Panc1 (cell line): Measurements from ENCODE around the gene CARD16. TPM values are rescaled to one million over a fixed set of nuclear protein-coding genes. Genes with fewer than 3 reads are reported as not detected.

ENCODE experiments used
- ATAC-seq: fragments of 200-7000 bp; cut with Tn5 transposase; 2 replicates; pipeline ENCODE4 v1.9.1; 2020; ENCODE audit warnings: mild to moderate bottlenecking, moderate library complexity
- BruUV-seq: library from RNA; stranded (reverse); fragments of 400-500 nt; replicated peaks from 2 replicates; lab custom pipeline; 2021; lab: Mats Ljungman, UMichigan
- CTCF ChIA-PET: fragments of 300-600 bp; sonication (Branson Sonifier 250); formaldehyde crosslinking; loops from one replicate; lab custom pipeline; 2022; ENCODE audit warnings: antibody characterized with exemption; lab: Charles Lee
- POLR2A ChIA-PET: fragments of 300-600 bp; sonication (Branson Sonifier 250); formaldehyde crosslinking; loops from one replicate; lab custom pipeline; 2022; ENCODE audit warnings: antibody characterized with exemption; lab: Charles Lee
- DNase-seq: peaks from one replicate; pipeline ENCODE4 v3.0.0-alpha.2; 2010; ENCODE audit warnings: low read depth, low spot score
- H3K27ac ChIP-seq: 2 replicates; pipeline ENCODE4 v1.5.1; 2011; ENCODE audit warnings: mild to moderate bottlenecking, low read length, inconsistent platforms
- H3K27me3 ChIP-seq: fragments of 200-500 bp; sonication (Bioruptor generic); 2 replicates; pipeline ENCODE4 v1.6.0; 2014; ENCODE audit warnings: low read length, inconsistent platforms; ENCODE audit not compliant: control insufficient read depth, insufficient read depth
- H3K36me3 ChIP-seq: fragments of 200-500 bp; sonication (Bioruptor generic); 2 replicates; pipeline ENCODE4 v1.5.1; 2014; ENCODE audit warnings: inconsistent platforms, mild to moderate bottlenecking, low read length, moderate library complexity; ENCODE audit not compliant: control insufficient read depth, insufficient read depth
- H3K4me1 ChIP-seq: 2 replicates; pipeline ENCODE4 v1.5.1; 2011; ENCODE audit warnings: inconsistent platforms, mild to moderate bottlenecking, low read length, moderate library complexity; ENCODE audit not compliant: control insufficient read depth, insufficient read depth
- H3K4me3 ChIP-seq, 2 experiments: 2 replicates each; pipeline ENCODE4 v1.5.1; 2011 to 2012; ENCODE audit warnings: low read depth in 2 of 2, low read length in 2 of 2, mild to moderate bottlenecking in 2 of 2, inconsistent platforms in 1 of 2, moderate library complexity in 1 of 2
- H3K9me3 ChIP-seq: fragments of 200-500 bp; sonication (Bioruptor generic); 2 replicates; pipeline ENCODE4 v1.5.1; 2014; ENCODE audit warnings: low read depth, mild to moderate bottlenecking, inconsistent platforms, low read length, moderate library complexity; ENCODE audit not compliant: control insufficient read depth, insufficient read depth
- CTCF ChIP-seq: fragments of 450-650 bp; IDR thresholded peaks from 2 replicates; pipeline ENCODE4 v1.5.1; 2017; ENCODE audit warnings: mild to moderate bottlenecking
- POLR2AphosphoS5 ChIP-seq: IDR thresholded peaks from 2 replicates; pipeline ENCODE4 v1.6.1; 2012; ENCODE audit warnings: mild to moderate bottlenecking, low read depth, low read length, moderate library complexity
- REST ChIP-seq, 2 experiments: IDR thresholded peaks; 2 replicates each; pipeline ENCODE4 v1.6.1; 2011 to 2012; ENCODE audit warnings: low read depth in 2 of 2, control low read depth in 1 of 2, low read length in 1 of 2, mild to moderate bottlenecking in 1 of 2, moderate library complexity in 1 of 2; ENCODE audit not compliant: insufficient read depth in 1 of 2
- SIN3A ChIP-seq: IDR thresholded peaks from 2 replicates; pipeline ENCODE4 v1.6.1; 2012; ENCODE audit warnings: low read depth, mild to moderate bottlenecking, low read length, moderate library complexity, borderline replicate concordance; ENCODE audit not compliant: insufficient read depth
- TCF7L2 ChIP-seq: IDR thresholded peaks from 2 replicates; pipeline ENCODE4 v1.6.1; 2011; ENCODE audit warnings: mild to moderate bottlenecking, low read depth, low read length, inconsistent platforms
- in situ Hi-C: cut with HindIII; loops from 2 replicates; pipeline ENCODE4 v1.10.0; 2016; ENCODE audit warnings: low sequenced_read_pairs, low pct_unique_long_range_greater_than_20kb
- intact Hi-C: fragments of 100-400 bp; cut with micrococcal nuclease; formaldehyde crosslinking; loops from one replicate; pipeline ENCODE4 v1.10.0; 2022; ENCODE audit not compliant: unreplicated experiment
- total RNA-seq: library from RNA; stranded (reverse); gene quantifications from one replicate; pipeline ENCODE4 v1.2.1, GENCODE V29; 2021; ENCODE audit not compliant: unreplicated experiment

The CARD16 gene
- total RNA-seq, 1 experiment from 2014 or later: not detected

- H3K27me3 ChIP-seq: no peaks in the 10 kb centered on the region
- H3K27ac ChIP-seq: no peak overlapping the region
- no peaks in the 10 kb centered on the region for H3K4me1 ChIP-seq
- H3K36me3 ChIP-seq: no peaks in the 10 kb centered on the region
- BruUV-seq: no TSS peak
- ChIA-PET CTCF (no interaction called here), POLR2A (no interaction called here)
- intact Hi-C loops (no loop called here), in situ Hi-C loops (no loop called here)
- DNase-seq (no peak), ATAC-seq (no peak)
- TF ChIP-seq REST (IDR thresholded peaks at IDR 0.05; ENCODE audit: insufficient read depth in 1 of 2, low read depth in 2 of 2, low read length in 1 of 2) (no peak), CTCF (no peak), POLR2AphosphoS5 (no peak), SIN3A (no peak), TCF7L2 (no peak)
- H3K9me3 ChIP-seq: no peaks in the 10 kb centered on the region
- no peak overlapping the region for H3K4me3 ChIP-seq
Measured at GRCh38 chr11:105054723-105055493, 9.8 kb upstream of the CARD16 start.

- BruUV-seq: no TSS peak
- no peaks in the 10 kb centered on the region for H3K27me3 ChIP-seq
- in situ Hi-C loops (no loop called here), intact Hi-C loops (no loop called here)
- TF ChIP-seq TCF7L2 (no peak), POLR2AphosphoS5 (no peak), CTCF (no peak), REST (IDR thresholded peaks at IDR 0.05; ENCODE audit: insufficient read depth in 1 of 2, low read depth in 2 of 2, low read length in 1 of 2) (no peak), SIN3A (no peak)
- ATAC-seq (no peak), DNase-seq (no peak)
- H3K36me3 ChIP-seq: no peaks in the 10 kb centered on the region
- H3K27ac ChIP-seq: no peak overlapping the region
- ChIA-PET POLR2A (no interaction called here), CTCF (no interaction called here)
- peaks cover 1% of the 10 kb centered on the region; the same call in 1 of the 2 replicates for H3K4me1 ChIP-seq
- H3K4me3 ChIP-seq: no peak overlapping the region
- H3K9me3 ChIP-seq: no peaks in the 10 kb centered on the region
Measured at GRCh38 chr11:105052487-105052886, 7.4 kb upstream of the CARD16 start.
